Fibroblast of peridontal ligament (primary cell): ENCODE results near the gene MTMR3.

Experiments
- DNase-seq: peaks from one replicate; pipeline ENCODE4 v3.0.0-alpha.2; 2010; ENCODE audit errors: extremely low read depth

Gene MTMR3

DNA sequence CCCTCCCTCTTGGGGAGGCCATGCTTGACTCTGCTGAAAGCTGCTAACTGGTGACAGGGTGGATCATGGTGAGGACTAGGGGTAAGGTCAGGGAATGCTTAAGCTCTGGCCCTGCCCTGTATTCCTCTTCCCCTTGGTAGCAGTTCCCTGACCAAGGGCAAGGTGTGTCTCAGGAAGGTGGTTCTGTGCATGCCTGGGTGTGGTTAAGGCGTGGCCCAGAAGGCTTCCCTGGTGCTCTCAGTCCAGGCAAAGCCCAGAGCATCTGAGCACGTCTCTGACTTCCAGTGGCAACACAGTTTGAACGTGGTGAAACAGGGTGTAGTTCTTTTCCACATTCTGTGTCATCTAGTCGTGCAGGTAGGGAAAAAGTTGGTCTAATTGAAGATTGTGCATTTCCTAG lies 144.2 kb downstream of the MTMR3 start:
- DNase-seq = no peak

- no peak for DNase-seq
Measured at GRCh38 chr22:30027791-30028190, 144.8 kb downstream of the MTMR3 start.

DNA sequence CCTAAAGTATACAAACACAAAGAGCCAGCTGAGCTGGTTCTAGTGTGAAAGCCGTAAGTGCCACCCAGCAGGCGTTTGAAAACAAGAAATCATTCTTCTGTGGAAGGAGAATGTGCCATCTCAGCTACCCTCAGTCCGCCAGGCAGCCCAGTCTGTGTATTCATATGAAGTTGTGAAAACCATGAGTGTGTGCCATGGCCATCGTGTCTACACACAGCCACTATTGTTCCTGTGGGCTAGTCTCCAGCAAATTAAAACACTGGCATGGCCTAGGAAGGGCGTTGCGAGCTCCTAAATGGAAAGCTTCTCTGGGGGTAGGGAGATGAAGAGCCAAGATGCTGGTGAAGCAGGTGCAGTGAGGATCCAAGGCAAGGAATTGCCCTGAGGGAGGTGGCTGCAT lies 145.8 kb downstream of the MTMR3 start:
- DNase-seq = no peak

DNA sequence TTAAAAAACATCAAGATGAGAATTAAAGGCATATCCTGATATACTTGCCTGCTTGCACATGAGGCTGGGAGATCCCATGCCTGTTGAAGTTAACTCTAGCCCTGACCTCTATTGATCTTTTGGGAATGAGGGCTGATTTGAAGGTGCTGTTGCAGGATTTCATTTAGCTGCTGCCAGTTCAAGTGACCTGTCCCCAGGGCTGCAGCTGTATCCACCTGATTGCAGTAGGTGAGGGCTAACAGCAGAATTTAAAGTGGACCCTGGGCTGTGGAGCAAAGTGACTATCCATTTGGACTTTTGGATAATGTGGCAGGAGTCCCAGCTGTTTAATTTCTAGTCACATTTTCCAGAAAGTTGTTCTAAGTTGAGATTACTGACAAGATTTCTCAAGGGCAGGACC lies 146.5 kb downstream of the MTMR3 start:
- DNase-seq = no peak

DNA sequence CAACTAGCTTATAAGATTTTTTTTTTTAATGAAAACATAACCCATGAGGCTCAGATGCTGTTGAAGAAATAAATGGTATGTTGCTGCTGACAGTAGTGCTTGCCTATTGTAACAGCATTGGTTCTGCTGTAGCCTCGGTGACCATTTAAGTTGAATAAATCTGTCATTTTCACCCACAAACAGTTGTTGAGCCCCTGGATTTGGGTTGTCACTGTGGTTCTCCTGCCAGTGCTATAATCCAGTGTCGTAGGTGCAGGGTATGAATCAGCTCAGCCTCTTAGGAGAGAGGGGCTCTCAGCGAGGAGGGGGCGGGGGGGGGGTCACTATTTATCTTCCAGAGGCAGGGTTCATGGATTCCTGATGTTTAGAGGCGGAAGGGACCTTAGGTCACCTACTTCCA lies 147.4 kb downstream of the MTMR3 start:
- no peak for DNase-seq

GRCh38 chr22:30031328-30031727 lies 148.4 kb downstream of the MTMR3 start:
- DNase-seq = no peak

- no peak for DNase-seq
Measured at GRCh38 chr22:30031764-30032455, 148.9 kb downstream of the MTMR3 start.

GRCh38 chr22:30033137-30033536 lies 150.2 kb downstream of the MTMR3 start:
- no peak for DNase-seq

DNA sequence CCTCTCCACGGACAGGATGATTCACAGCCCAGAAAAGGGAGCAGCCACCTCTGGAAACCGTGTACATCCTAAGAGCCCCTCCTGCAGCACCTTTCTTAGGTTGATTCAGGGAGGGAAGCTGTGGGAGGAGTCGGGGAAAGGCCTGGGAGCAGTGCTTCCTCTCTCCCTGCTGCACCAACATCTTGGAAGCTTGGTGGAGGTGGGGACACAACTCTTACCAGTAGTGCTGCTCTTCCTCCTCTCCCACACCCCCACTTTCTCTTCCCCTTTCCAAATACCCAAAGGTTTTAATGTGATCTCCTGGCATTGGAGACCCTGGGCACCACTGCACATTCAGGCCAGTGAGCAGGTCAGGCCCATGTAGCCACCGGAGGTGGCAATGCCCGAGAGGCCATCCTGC lies 150.9 kb downstream of the MTMR3 start:
- DNase-seq = no peak

DNA sequence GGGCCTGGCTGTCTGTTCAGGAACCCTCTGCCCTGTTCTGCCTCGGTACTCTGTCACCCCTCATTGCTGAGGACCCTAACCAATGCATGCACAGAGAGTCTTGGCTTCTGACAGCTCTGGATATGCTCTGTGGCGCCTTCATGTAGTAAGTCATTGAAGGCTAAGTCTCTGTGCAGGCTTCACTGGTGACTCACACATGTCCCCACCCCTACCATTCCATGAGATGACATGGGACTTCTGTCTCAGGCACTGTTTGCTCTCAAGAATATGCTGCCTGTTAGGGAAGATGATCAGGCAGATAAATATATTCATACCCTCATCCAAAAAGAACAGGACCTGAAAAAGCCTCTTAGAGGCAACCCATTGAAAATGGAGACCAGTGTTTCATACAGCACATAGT lies 153.7 kb downstream of the MTMR3 start:
- DNase-seq = no peak

GRCh38 chr22:30038219-30038618 lies 155.2 kb downstream of the MTMR3 start:
- DNase-seq = peak; percentile 72

DNA sequence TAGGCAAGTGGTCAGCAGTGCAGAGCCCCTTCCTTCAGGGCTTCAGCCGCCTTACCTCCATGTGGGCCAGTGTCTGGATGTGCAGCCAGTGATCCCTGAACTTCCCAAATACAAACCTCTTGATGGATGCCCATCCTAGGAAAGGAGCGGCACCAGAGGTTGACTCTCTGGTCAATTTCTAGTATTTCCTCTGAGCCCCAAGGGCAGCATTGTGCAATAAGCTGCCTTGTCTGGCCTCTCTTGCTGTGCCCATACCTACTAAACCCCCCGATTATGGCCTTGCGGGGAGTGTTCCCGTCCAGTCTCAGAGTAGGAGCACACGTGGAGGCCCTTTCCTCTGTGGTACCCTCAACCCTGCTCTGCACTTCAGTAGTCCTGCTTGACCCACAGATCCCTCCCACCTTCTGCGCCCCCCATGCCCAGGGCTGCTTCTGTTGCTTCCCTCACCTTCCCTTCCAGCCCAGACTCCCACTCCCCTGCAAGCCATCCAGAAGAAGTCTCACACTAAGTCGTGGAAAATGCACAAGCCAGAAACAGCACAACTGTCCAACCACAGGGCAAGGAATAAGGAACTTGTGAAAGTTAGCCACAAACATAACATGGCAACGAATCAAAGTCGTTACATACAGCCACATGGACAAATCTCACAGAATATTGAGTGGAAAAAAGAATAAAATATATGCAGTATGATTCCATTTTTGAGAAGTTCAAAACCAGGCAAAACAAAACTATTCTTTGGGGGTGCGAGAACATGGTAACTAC lies 157.7 kb downstream of the MTMR3 start:
- peak; percentile 18 for DNase-seq

DNA sequence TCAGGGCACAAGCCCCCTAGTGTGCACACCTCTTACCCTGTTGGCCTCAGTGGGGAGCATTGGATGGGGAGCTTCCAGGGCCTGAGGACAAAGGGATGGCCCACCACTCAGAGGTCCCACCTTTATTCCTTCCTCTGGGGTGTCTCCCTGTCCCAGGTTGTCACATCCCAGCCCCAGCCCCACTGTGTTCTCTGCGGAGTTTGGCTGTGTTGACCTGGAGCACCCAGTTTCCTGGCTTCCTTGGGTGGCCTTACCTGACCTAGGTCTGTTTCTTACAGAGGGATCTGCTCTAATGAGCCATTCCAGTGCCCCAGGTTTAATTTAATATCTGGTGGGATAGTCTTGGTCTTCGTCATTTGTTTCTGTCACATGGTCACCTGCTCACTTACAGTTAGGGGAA lies 158.5 kb downstream of the MTMR3 start:
- no peak for DNase-seq

DNA sequence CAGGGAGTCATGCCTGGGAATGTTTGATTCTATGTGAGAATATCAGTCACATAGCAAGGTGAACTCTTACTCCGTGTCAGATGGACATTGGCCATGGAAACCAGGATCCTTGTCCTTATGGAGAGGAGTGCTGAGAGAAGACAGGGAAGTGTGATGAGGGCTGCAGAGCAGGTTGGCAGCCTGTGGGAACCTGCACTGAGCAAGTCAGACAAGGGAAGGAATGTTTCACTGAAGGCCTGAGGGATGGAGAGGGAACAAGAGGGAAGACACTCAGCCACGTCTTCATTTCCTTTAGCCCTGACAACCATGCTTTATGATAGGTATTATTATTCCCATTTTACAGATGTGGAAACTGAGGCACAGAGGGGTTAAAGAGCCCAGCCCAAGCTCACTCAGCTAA lies 158.9 kb downstream of the MTMR3 start:
- DNase-seq = no peak

DNA sequence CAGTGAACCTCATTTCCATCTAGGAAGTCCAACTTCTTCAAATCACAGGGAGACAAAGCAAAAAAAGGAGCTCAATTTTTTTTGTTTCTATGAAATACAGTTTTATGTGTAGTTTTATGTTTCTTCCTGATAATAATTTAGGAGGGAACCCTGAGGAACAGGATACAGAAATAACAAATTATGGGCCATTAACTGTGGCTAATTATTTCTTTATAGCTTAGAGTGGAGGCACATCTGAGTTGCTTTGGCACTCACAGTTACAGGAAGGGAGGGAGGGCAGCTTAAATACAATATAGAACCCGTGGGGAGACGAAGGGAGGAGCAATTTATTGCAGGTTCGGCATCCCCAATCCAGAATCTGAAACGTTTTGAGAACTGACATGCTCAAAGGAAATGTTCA lies 160.2 kb downstream of the MTMR3 start:
- no peak for DNase-seq

GRCh38 chr22:30044369-30044768 lies 161.4 kb downstream of the MTMR3 start:
- peak; percentile 95 for DNase-seq

DNA sequence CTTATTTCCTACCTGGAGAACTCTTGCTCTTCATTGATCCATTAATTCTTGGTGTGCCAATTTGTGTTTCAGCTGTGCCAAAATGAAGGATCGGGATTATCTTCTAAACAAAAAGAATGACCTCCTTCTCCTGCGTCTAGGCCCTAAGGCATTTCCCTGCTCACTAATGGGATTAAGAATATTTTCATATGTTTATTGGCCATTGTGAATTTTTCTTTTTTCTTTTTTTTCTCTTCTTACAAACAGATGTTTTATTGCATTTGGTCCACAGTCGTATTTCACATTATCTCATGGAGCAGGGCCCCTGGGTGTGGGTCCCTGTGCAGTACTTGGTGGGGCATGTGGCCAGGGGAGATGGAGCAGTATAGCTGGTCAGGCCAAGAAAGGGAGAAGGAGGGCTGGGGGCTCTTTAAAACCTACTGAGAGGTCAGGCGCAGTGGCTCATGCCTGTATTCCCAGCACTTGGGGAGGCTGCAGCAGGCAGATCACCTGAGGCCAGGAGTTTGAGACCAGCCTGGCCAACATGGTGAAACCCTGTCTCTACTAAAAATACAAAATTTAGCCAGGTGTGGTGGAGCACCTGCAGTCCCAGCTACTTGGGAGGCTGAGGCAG lies 162.0 kb downstream of the MTMR3 start:
- no peak for DNase-seq

DNA sequence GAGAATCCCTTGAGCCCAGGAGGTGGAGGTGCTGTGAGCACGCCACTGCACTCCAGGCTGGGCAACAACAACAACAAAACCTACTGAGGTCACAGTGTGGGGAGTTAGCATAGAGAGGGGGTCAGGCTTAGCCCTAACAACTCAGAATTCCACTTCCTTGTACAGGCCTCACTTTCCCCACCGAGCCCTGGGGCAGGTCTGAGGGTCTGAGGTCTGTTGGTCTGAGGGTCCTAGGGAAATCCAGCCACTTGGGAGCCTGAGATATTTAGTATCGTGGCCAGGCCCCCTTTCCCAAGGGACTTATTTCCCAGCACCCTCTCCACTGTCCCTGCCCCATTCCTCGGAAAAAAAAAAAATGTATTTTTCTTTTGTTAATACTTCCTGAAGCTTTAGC lies 162.5 kb downstream of the MTMR3 start:
- DNase-seq = no peak

GRCh38 chr22:30045901-30046715 lies 163.1 kb downstream of the MTMR3 start:
- DNase-seq = no peak

GRCh38 chr22:30046716-30047363 lies 163.9 kb downstream of the MTMR3 start:
- DNase-seq = no peak

GRCh38 chr22:30047364-30047738 lies 164.4 kb downstream of the MTMR3 start:
- peak; percentile 8 for DNase-seq

- no peak for DNase-seq
Measured at GRCh38 chr22:30048681-30049080, 165.7 kb downstream of the MTMR3 start.
